H9 (cell line): ENCODE measurements around the gene ESM1. TPM values are rescaled to one million over a fixed set of nuclear protein-coding genes. Genes with fewer than 3 reads are reported as not detected.
A peak's percentile ranks its signal among the peaks of the same experiment; 100 is the strongest.

Experiments
- DNase-seq: peaks from one replicate; pipeline ENCODE4 v3.0.0-alpha.2; 2017
- H2AFZ ChIP-seq: one replicate; pipeline ENCODE4 v1.6.1; 2013; ENCODE audit warnings: mild to moderate bottlenecking, low read length, control low read depth, moderate library complexity
- H2AK5ac ChIP-seq: 2 replicates; pipeline ENCODE4 v1.6.1; 2013; ENCODE audit warnings: low read length, control low read depth, mixed read lengths; ENCODE audit not compliant: insufficient read length
- H2BK120ac ChIP-seq: one replicate; pipeline ENCODE4 v1.6.1; 2013; ENCODE audit warnings: low read depth, mild to moderate bottlenecking, low read length, control low read depth, inconsistent platforms; ENCODE audit not compliant: poor library complexity, severe bottlenecking
- H2BK12ac ChIP-seq: 2 replicates; pipeline ENCODE4 v1.6.1; 2013; ENCODE audit warnings: low read length, control low read depth, mixed read lengths, low read depth; ENCODE audit not compliant: insufficient read length
- H2BK15ac ChIP-seq: 2 replicates; pipeline ENCODE4 v1.6.1; 2013; ENCODE audit warnings: low read depth, low read length, control low read depth
- H2BK20ac ChIP-seq: one replicate; pipeline ENCODE4 v1.6.1; 2013; ENCODE audit warnings: low read depth, mild to moderate bottlenecking, low read length, control low read depth, inconsistent platforms; ENCODE audit not compliant: poor library complexity, severe bottlenecking
- H2BK5ac ChIP-seq: 2 replicates; pipeline ENCODE4 v1.6.1; 2013; ENCODE audit warnings: low read length, control low read depth, mixed read lengths; ENCODE audit not compliant: insufficient read length
- H3K14ac ChIP-seq: 2 replicates; pipeline ENCODE4 v1.6.1; 2013; ENCODE audit warnings: low read length, control low read depth; ENCODE audit not compliant: insufficient read depth
- H3K18ac ChIP-seq: 2 replicates; pipeline ENCODE4 v1.6.1; 2013; ENCODE audit warnings: low read depth, mild to moderate bottlenecking, mixed read lengths, low read length, control low read depth; ENCODE audit not compliant: insufficient read length
- H3K23ac ChIP-seq: 2 replicates; pipeline ENCODE4 v1.6.1; 2013; ENCODE audit warnings: low read length, control low read depth, mixed read lengths, low read depth; ENCODE audit not compliant: insufficient read length
- H3K23me2 ChIP-seq: 2 replicates; pipeline ENCODE4 v1.6.1; 2013; ENCODE audit warnings: low read depth, mild to moderate bottlenecking, mixed read lengths, low read length, control low read depth; ENCODE audit not compliant: insufficient read length, poor library complexity, severe bottlenecking
- H3K27ac ChIP-seq: 2 replicates; pipeline ENCODE4 v1.5.1; 2013; ENCODE audit warnings: low read length, control low read depth, mixed read lengths, low read depth; ENCODE audit not compliant: insufficient read length
- H3K27me3 ChIP-seq: 2 replicates; pipeline ENCODE4 v1.6.1; 2013; ENCODE audit warnings: low read length, control low read depth, inconsistent platforms; ENCODE audit not compliant: insufficient read depth
- H3K4ac ChIP-seq: 2 replicates; pipeline ENCODE4 v1.6.1; 2013; ENCODE audit warnings: low read depth, mild to moderate bottlenecking, control low read depth, inconsistent platforms, low read length, moderate library complexity
- H3K4me1 ChIP-seq: 2 replicates; pipeline ENCODE4 v1.6.1; 2013; ENCODE audit warnings: low read length, control low read depth, inconsistent platforms; ENCODE audit not compliant: insufficient read depth
- H3K4me2 ChIP-seq: 2 replicates; pipeline ENCODE4 v1.6.1; 2013; ENCODE audit warnings: low read length, control low read depth, mixed read lengths; ENCODE audit not compliant: insufficient read length, insufficient read depth
- H3K56ac ChIP-seq: 2 replicates; pipeline ENCODE4 v1.6.1; 2013; ENCODE audit warnings: low read depth, mild to moderate bottlenecking, mixed read lengths, low read length, control low read depth; ENCODE audit not compliant: insufficient read length
- H3K79me1 ChIP-seq: 2 replicates; pipeline ENCODE4 v1.6.1; 2013; ENCODE audit warnings: low read depth, mild to moderate bottlenecking, moderate library complexity, low read length, control low read depth, inconsistent platforms; ENCODE audit not compliant: insufficient read depth, poor library complexity, severe bottlenecking
- H3K79me2 ChIP-seq: 2 replicates; pipeline ENCODE4 v1.6.1; 2013; ENCODE audit warnings: low read length, control low read depth, inconsistent platforms; ENCODE audit not compliant: insufficient read depth
- H3K9ac ChIP-seq: 2 replicates; pipeline ENCODE4 v1.6.1; 2013; ENCODE audit warnings: low read length, control low read depth, mixed read lengths; ENCODE audit not compliant: insufficient read length; ENCODE audit errors: extremely low read depth
- H3K9me3 ChIP-seq: one replicate; pipeline ENCODE4 v1.6.1; 2013; ENCODE audit warnings: low read depth, low read length, inconsistent platforms; ENCODE audit not compliant: control insufficient read depth
- H3T11ph ChIP-seq: one replicate; pipeline ENCODE4 v1.6.1; 2013; ENCODE audit warnings: mild to moderate bottlenecking, low read length, control low read depth, inconsistent platforms
- H4K20me1 ChIP-seq: one replicate; pipeline ENCODE4 v1.6.1; 2013; ENCODE audit not compliant: control insufficient read depth, insufficient read length, insufficient read depth
- H4K5ac ChIP-seq: 2 replicates; pipeline ENCODE4 v1.6.1; 2013; ENCODE audit warnings: low read depth, mild to moderate bottlenecking, mixed read lengths, low read length, control low read depth; ENCODE audit not compliant: insufficient read length
- H4K8ac ChIP-seq: replicated peaks from 2 replicates; pipeline ENCODE4 v1.6.1; 2013; ENCODE audit warnings: low read length, control low read depth, mixed read lengths, low read depth; ENCODE audit not compliant: insufficient read length
- H4K91ac ChIP-seq: 2 replicates; pipeline ENCODE4 v1.6.1; 2013; ENCODE audit warnings: low read depth, mild to moderate bottlenecking, moderate library complexity, mixed read lengths, low read length, control low read depth; ENCODE audit not compliant: insufficient read length
- H3K27ac Mint-ChIP-seq, 3 experiments: 2 replicates in 2 of 3; 3 replicates in 1 of 3; pipeline ENCODE4 v1.8.0; 2020 to 2021; ENCODE audit warnings: mixed read lengths in 3 of 3, mild to moderate bottlenecking in 1 of 3, moderate library complexity in 1 of 3
- H3K27me3 Mint-ChIP-seq: 2 replicates; pipeline ENCODE4 v1.8.0; 2021; ENCODE audit warnings: low read depth, mild to moderate bottlenecking, moderate library complexity, mixed read lengths
- H3K36me3 Mint-ChIP-seq, 3 experiments: 2 replicates in 2 of 3; 3 replicates in 1 of 3; pipeline ENCODE4 v1.8.0; 2020 to 2021; ENCODE audit warnings: low read depth in 3 of 3, mixed read lengths in 3 of 3; ENCODE audit not compliant: insufficient read depth in 1 of 3
- H3K4me1 Mint-ChIP-seq, 2 experiments: 2 replicates each; pipeline ENCODE4 v1.8.0; 2020; ENCODE audit warnings: mixed read lengths in 2 of 2
- H3K4me3 Mint-ChIP-seq, 2 experiments: 2 replicates in 1 of 2; 3 replicates in 1 of 2; pipeline ENCODE4 v1.8.0; 2020 to 2021; ENCODE audit warnings: mild to moderate bottlenecking in 2 of 2, mixed read lengths in 2 of 2, moderate library complexity in 1 of 2
- H3K9me3 Mint-ChIP-seq, 2 experiments: 2 replicates in 1 of 2; 3 replicates in 1 of 2; pipeline ENCODE4 v1.8.0; 2020; ENCODE audit warnings: mild to moderate bottlenecking in 2 of 2, mixed read lengths in 2 of 2, moderate library complexity in 1 of 2
- CTCF ChIP-seq: fragments of 200-600 bp; sonication (generic); conservative IDR thresholded peaks from 3 replicates; pipeline ENCODE4 v1.8.0; 2021; ENCODE audit warnings: antibody characterized with exemption, mild to moderate bottlenecking
- WGBS: extraction: QIAGEN DNeasy Blood & Tissue Kit; methylation state at CpG from one replicate; pipeline ENCODE4 v1.1.7; 2013; ENCODE audit warnings: missing lambda C conversion rate, low lambda C conversion rate, mixed read lengths; ENCODE audit not compliant: insufficient read length; ENCODE audit errors: extremely low coverage; 5-methylcytosine and 5-hydroxymethylcytosine counted together
- long read RNA-seq: library from polyadenylated mRNA; unstranded; transcript quantifications from one replicate; pipeline ENCODE4 v2.0.0, GENCODE V29; 2020
- total RNA-seq: library from RNA; stranded (reverse); gene quantifications from 2 replicates; pipeline ENCODE4 v1.2.1, GENCODE V29; 2021

ESM1 gene
- not detected in 2 replicates for total RNA-seq
- long read RNA-seq: 0 reads

- no peak within 1 kb of the TSS for H3K4ac ChIP-seq
- H3K27me3 ChIP-seq: no peaks in the 10 kb centered on the region
- no peak within 1 kb of the TSS for H3K9ac ChIP-seq
- WGBS: no CpG with 5 or more reads among the region's 26 CpGs
- no peaks in the 10 kb centered on the region for H3K23me2 ChIP-seq
- no peak for DNase-seq
- no peak within 1 kb of the TSS for H2AFZ ChIP-seq
- H2BK5ac ChIP-seq: no peak within 1 kb of the TSS
- no peaks in the 10 kb centered on the region for H3K79me2 ChIP-seq
- H4K5ac ChIP-seq: no peak within 1 kb of the TSS
- Mint-ChIP-seq H3K4me3 (no peak within 1 kb of the TSS), H3K36me3 (no peaks in the 10 kb centered on the region), H3K4me1 (peaks cover 31 to 33% of the 10 kb centered on the region in 2 experiments), H3K27ac (peak within 1 kb of the TSS in 1 of 3 experiments; percentile 50; a peak in 1 of 7 replicates), H3K27me3 (peaks cover 2% of the 10 kb centered on the region; the same call in 1 of the 2 replicates), H3K9me3 (no peaks in the 10 kb centered on the region)
- no peak within 1 kb of the TSS for H3K18ac ChIP-seq
- H2AK5ac ChIP-seq: no peak within 1 kb of the TSS
- no peak within 1 kb of the TSS for H4K91ac ChIP-seq
- H2BK12ac ChIP-seq: no peak within 1 kb of the TSS
- no peak within 1 kb of the TSS for H3K4me2 ChIP-seq
- H4K20me1 ChIP-seq: no peaks in the 10 kb centered on the region
- H4K8ac ChIP-seq: no peak within 1 kb of the TSS
- no peaks in the 10 kb centered on the region for H3K79me1 ChIP-seq
- H3K23ac ChIP-seq: no peak within 1 kb of the TSS
- no peak within 1 kb of the TSS for H2BK20ac ChIP-seq
- no peak within 1 kb of the TSS for H3K56ac ChIP-seq
- no peak within 1 kb of the TSS for H2BK15ac ChIP-seq
- 0 out of 3 replicates have a peak, but pooled peaks have one; percentile 10 for TF ChIP-seq CTCF
- H3K27ac ChIP-seq: no peak within 1 kb of the TSS
- H3K14ac ChIP-seq: no peak within 1 kb of the TSS
- H3T11ph ChIP-seq: no peak within 1 kb of the TSS
- H3K4me1 ChIP-seq: peaks cover 9% of the 10 kb centered on the region; the same call in 1 of the 2 replicates
- no peaks in the 10 kb centered on the region for H3K9me3 ChIP-seq
- H2BK120ac ChIP-seq: no peak within 1 kb of the TSS
Measured at GRCh38 chr5:54985301-54986268, at the start of gene ESM1. Gene ESM1, minus strand, starts transcription at chr5:54985593. Its CDS starts 76 bp downstream, at chr5:54985517.
